Measurements from ENCODE around the gene BCAS1. TPM values are rescaled to one million over a fixed set of nuclear protein-coding genes. Genes with fewer than 3 reads are reported as not detected.

BCAS1 gene
- total RNA-seq, 1 experiment from 2014 or later = 3.1 TPM

DNA sequence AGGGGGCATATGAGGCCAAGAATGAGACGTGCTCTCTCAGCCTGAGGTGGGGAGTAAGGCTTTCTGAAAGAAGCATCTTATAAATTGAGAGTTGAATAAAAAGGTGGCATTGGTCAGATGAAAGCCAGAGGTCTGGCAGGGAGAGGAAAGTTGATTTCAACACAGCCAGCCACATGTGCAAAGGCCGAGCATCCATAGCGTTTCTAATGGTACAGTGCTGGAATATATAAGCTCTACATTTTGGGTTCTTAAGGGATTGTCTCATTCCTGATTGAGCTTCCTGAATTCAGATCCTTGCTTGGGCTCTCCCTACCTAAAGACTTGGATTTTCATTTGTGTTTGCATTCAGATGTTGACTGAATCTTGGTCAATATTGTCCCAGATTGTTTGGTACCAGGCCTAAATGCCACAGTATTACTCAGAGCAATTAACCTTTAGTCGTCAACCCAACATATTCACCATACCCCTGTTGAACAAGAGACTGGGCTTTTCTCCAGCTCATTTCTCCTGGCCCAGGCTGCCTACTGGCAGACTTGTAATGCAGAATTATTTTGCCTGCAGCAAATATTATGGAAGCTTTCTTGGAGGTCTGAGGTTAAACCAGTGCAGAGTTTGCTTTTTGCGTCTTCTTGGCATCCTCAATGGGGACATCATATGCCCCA lies 14.5 kb upstream of the BCAS1 start:
- ChIA-PET CTCF (no interaction called here), POLR2A (interaction anchor here (0.5 kb wide), 1 partner anchor 183 kb away, joined by 3 read pairs; no protein-coding TSS in a partner anchor)
- H3K9me3 ChIP-seq (ENCODE audit: control insufficient read depth, insufficient read depth, low read depth, low read length) = no peaks in the 10 kb centered on the region
- H3K27ac ChIP-seq (ENCODE audit: low read length) = peak overlapping the region; percentile 91
- H3K27me3 ChIP-seq (ENCODE audit: control insufficient read depth, insufficient read depth, low read length) = no peaks in the 10 kb centered on the region
- no TSS peak for BruUV-seq (replicated peaks)
- intact Hi-C loops (cut with micrococcal nuclease; ENCODE audit: unreplicated experiment) (no loop called here), in situ Hi-C loops (cut with HindIII; ENCODE audit: low pct_unique_long_range_greater_than_20kb, low sequenced_read_pairs) (no loop called here)
- 0 out of 2 replicates have a peak, but pooled peaks have one; percentile 23 for TF ChIP-seq SIN3A (IDR thresholded peaks at IDR 0.05; ENCODE audit: borderline replicate concordance, insufficient read depth, low read depth, low read length)
- TF ChIP-seq, protein P1, sequence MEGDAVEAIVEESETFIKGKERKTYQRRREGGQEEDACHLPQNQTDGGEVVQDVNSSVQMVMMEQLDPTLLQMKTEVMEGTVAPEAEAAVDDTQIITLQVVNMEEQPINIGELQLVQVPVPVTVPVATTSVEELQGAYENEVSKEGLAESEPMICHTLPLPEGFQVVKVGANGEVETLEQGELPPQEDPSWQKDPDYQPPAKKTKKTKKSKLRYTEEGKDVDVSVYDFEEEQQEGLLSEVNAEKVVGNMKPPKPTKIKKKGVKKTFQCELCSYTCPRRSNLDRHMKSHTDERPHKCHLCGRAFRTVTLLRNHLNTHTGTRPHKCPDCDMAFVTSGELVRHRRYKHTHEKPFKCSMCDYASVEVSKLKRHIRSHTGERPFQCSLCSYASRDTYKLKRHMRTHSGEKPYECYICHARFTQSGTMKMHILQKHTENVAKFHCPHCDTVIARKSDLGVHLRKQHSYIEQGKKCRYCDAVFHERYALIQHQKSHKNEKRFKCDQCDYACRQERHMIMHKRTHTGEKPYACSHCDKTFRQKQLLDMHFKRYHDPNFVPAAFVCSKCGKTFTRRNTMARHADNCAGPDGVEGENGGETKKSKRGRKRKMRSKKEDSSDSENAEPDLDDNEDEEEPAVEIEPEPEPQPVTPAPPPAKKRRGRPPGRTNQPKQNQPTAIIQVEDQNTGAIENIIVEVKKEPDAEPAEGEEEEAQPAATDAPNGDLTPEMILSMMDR (IDR thresholded peaks at IDR 0.05) = no peak
- TF ChIP-seq POLR2AphosphoS5 (IDR thresholded peaks at IDR 0.05; ENCODE audit: low read depth, low read length) = peak; percentile 86
- TF ChIP-seq TCF7L2 (IDR thresholded peaks at IDR 0.05; ENCODE audit: low read depth, low read length) = peak; percentile 30
- H3K4me1 ChIP-seq (ENCODE audit: control insufficient read depth, insufficient read depth, low read length) = peaks cover 39% of the 10 kb centered on the region
- DNase-seq (ENCODE audit: low read depth, low spot score) (peak; percentile 79), ATAC-seq (peak; percentile 90)
- no peaks in the 10 kb centered on the region for H3K36me3 ChIP-seq (ENCODE audit: control insufficient read depth, insufficient read depth, low read length)
- no peak overlapping the region for H3K4me3 ChIP-seq (ENCODE audit: low read depth in 2 of 2, low read length in 2 of 2)

DNA sequence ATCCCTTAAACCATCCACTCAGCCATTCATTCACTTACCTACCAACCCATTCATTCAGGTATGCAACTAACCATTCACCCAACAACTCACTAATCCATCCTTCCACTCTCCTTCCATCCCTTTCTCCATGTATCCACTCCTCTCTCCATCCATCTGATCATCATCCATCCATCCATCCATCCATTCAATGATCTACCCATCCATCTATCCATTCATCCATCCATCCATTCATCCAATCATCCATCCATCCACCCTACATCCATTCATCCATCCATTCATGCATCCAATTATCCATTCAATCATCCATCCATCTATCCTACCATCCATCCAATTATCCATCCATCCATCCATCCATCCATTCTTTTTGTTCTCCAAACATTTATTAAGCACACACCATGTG lies 13.8 kb upstream of the BCAS1 start:
- Histone ChIP-seq H3K27me3 (ENCODE audit: control insufficient read depth, insufficient read depth, low read length) (no peaks in the 10 kb centered on the region), H3K4me1 (ENCODE audit: control insufficient read depth, insufficient read depth, low read length) (peaks cover 39% of the 10 kb centered on the region), H3K9me3 (ENCODE audit: control insufficient read depth, insufficient read depth, low read depth, low read length) (no peaks in the 10 kb centered on the region), H3K36me3 (ENCODE audit: control insufficient read depth, insufficient read depth, low read length) (no peaks in the 10 kb centered on the region), H3K27ac (ENCODE audit: low read length) (peak overlapping the region; percentile 90), H3K4me3 (ENCODE audit: low read depth in 2 of 2, low read length in 2 of 2) (no peak overlapping the region)
- no peak for ATAC-seq
- in situ Hi-C loops (cut with HindIII; ENCODE audit: low pct_unique_long_range_greater_than_20kb, low sequenced_read_pairs) = no loop called here
- ChIA-PET POLR2A (no interaction called here), CTCF (no interaction called here)
- intact Hi-C loops (cut with micrococcal nuclease; ENCODE audit: unreplicated experiment) = no loop called here
- DNase-seq (ENCODE audit: low read depth, low spot score) = no peak
- no TSS peak for BruUV-seq (replicated peaks)
- TF ChIP-seq POLR2AphosphoS5 (IDR thresholded peaks at IDR 0.05; ENCODE audit: low read depth, low read length) (no peak), SIN3A (IDR thresholded peaks at IDR 0.05; ENCODE audit: borderline replicate concordance, insufficient read depth, low read depth, low read length) (no peak), TCF7L2 (IDR thresholded peaks at IDR 0.05; ENCODE audit: low read depth, low read length) (no peak; the same call in 1 of the 2 replicates)
- TF ChIP-seq, protein P1 (IDR thresholded peaks at IDR 0.05) = no peak
- TF ChIP-seq, protein P2, sequence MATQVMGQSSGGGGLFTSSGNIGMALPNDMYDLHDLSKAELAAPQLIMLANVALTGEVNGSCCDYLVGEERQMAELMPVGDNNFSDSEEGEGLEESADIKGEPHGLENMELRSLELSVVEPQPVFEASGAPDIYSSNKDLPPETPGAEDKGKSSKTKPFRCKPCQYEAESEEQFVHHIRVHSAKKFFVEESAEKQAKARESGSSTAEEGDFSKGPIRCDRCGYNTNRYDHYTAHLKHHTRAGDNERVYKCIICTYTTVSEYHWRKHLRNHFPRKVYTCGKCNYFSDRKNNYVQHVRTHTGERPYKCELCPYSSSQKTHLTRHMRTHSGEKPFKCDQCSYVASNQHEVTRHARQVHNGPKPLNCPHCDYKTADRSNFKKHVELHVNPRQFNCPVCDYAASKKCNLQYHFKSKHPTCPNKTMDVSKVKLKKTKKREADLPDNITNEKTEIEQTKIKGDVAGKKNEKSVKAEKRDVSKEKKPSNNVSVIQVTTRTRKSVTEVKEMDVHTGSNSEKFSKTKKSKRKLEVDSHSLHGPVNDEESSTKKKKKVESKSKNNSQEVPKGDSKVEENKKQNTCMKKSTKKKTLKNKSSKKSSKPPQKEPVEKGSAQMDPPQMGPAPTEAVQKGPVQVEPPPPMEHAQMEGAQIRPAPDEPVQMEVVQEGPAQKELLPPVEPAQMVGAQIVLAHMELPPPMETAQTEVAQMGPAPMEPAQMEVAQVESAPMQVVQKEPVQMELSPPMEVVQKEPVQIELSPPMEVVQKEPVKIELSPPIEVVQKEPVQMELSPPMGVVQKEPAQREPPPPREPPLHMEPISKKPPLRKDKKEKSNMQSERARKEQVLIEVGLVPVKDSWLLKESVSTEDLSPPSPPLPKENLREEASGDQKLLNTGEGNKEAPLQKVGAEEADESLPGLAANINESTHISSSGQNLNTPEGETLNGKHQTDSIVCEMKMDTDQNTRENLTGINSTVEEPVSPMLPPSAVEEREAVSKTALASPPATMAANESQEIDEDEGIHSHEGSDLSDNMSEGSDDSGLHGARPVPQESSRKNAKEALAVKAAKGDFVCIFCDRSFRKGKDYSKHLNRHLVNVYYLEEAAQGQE (IDR thresholded peaks at IDR 0.05; ENCODE audit: insufficient read depth in 1 of 2, low read depth in 2 of 2, low read length in 1 of 2) = no peak

Data from Panc1 (cell line).